Adrenal gland (tissue), 5 donors: ENCODE results near the gene HSPA13.

Experiments used
- POLR2A ChIP-seq, 2 donors: fragments of 450-650 bp; IDR thresholded peaks; one replicate each; pipeline ENCODE4 v1.6.1; 2017; ENCODE audit warnings: antibody characterized with exemption in 2 of 2, mild to moderate bottlenecking in 2 of 2, moderate library complexity in 1 of 2
- TF ChIP-seq, protein P1 (sequence below), 6 experiments: fragments of 450-650 bp in 4 of 6; fragments of 200-600 bp in 2 of 6; sonication (generic) in 1 of 6; IDR thresholded peaks; 1 replicate in 5 of 6; 2 replicates in 1 of 6; pipeline versions ENCODE4 v1.5.1 to v1.8.0; 2016 to 2021; ENCODE audit warnings: antibody characterized with exemption in 6 of 6, mild to moderate bottlenecking in 2 of 6, moderate library complexity in 1 of 6
- donor health status: DM: no; HTN: no; CAD: no.

DNA sequence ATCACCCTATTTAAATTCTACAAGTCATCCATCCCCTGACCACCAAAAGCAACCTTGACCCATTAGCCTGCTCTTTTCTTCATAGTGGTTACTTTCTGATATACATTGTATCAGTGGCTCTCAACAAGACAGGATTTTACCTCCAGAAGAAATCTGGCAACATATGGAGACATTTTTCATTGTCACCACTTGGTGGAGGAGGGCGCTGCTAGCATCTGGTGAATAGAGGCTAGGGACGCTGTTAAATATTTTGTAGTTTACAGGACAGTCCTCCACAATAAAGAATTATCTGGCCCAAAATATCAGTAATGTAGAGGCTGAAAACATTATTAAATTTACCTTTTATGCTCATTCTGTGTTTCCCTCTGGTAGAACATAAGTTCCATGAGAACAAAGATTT lies 6.1 kb downstream of the HSPA13 start:
- TF ChIP-seq, protein P1, sequence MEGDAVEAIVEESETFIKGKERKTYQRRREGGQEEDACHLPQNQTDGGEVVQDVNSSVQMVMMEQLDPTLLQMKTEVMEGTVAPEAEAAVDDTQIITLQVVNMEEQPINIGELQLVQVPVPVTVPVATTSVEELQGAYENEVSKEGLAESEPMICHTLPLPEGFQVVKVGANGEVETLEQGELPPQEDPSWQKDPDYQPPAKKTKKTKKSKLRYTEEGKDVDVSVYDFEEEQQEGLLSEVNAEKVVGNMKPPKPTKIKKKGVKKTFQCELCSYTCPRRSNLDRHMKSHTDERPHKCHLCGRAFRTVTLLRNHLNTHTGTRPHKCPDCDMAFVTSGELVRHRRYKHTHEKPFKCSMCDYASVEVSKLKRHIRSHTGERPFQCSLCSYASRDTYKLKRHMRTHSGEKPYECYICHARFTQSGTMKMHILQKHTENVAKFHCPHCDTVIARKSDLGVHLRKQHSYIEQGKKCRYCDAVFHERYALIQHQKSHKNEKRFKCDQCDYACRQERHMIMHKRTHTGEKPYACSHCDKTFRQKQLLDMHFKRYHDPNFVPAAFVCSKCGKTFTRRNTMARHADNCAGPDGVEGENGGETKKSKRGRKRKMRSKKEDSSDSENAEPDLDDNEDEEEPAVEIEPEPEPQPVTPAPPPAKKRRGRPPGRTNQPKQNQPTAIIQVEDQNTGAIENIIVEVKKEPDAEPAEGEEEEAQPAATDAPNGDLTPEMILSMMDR (IDR thresholded peaks at IDR 0.05) = no peak
- TF ChIP-seq POLR2A (IDR thresholded peaks at IDR 0.05) = no peak
